Measurements from ENCODE around the gene IL1A. TPM values are rescaled to one million over a fixed set of nuclear protein-coding genes. Genes with fewer than 3 reads are reported as not detected.

Gene IL1A
- total RNA-seq, 1 donor from 2014 or later = 1.4 TPM

GRCh38 chr2:112793449-112793978 lies 9.2 kb upstream of the IL1A start:
- DNase-seq (ENCODE audit: low spot score) = peak; percentile 56

GRCh38 chr2:112792419-112792818 lies 8.1 kb upstream of the IL1A start:
- no peak for DNase-seq (ENCODE audit: low spot score)

GRCh38 chr2:112791693-112792230 lies 7.5 kb upstream of the IL1A start:
- DNase-seq (ENCODE audit: low spot score) = no peak

GRCh38 chr2:112791019-112791418 lies 6.7 kb upstream of the IL1A start:
- no peak for DNase-seq (ENCODE audit: low spot score)

- DNase-seq (ENCODE audit: low spot score) = no peak
Observed at GRCh38 chr2:112790305-112790704, 6.0 kb upstream of the IL1A start.

- DNase-seq (ENCODE audit: low spot score) = no peak
Observed at GRCh38 chr2:112789186-112789585, 4.9 kb upstream of the IL1A start.

GRCh38 chr2:112788653-112789052 lies 4.4 kb upstream of the IL1A start:
- no peak for DNase-seq (ENCODE audit: low spot score)

GRCh38 chr2:112787729-112788393 lies 3.6 kb upstream of the IL1A start:
- peak; percentile 8 for DNase-seq (ENCODE audit: low spot score)

GRCh38 chr2:112787294-112787693 lies 3.0 kb upstream of the IL1A start:
- no peak for DNase-seq (ENCODE audit: low spot score)

GRCh38 chr2:112783187-112783714 lies 1.0 kb downstream of the IL1A start:
- no peak for DNase-seq (ENCODE audit: low spot score)

GRCh38 chr2:112782234-112782799 lies 2.0 kb downstream of the IL1A start:
- DNase-seq (ENCODE audit: low spot score) = no peak

- no peak for DNase-seq (ENCODE audit: low spot score)
Observed at GRCh38 chr2:112779598-112779997, 4.7 kb downstream of the IL1A start.

GRCh38 chr2:112777036-112777435 lies 7.3 kb downstream of the IL1A start:
- DNase-seq (ENCODE audit: low spot score) = no peak

- no peak for DNase-seq (ENCODE audit: low spot score)
Observed at GRCh38 chr2:112776113-112776512, 8.2 kb downstream of the IL1A start.

GRCh38 chr2:112774536-112775285 lies 9.6 kb downstream of the IL1A start:
- DNase-seq (ENCODE audit: low spot score) = no peak

GRCh38 chr2:112773556-112773955 lies 10.7 kb downstream of the IL1A start:
- no peak for DNase-seq (ENCODE audit: low spot score)

GRCh38 chr2:112772911-112773475 lies 11.3 kb downstream of the IL1A start:
- DNase-seq (ENCODE audit: low spot score) = no peak

GRCh38 chr2:112772322-112772721 lies 12.0 kb downstream of the IL1A start:
- no peak for DNase-seq (ENCODE audit: low spot score)

GRCh38 chr2:112768432-112768831 lies 15.9 kb downstream of the IL1A start:
- no peak for DNase-seq (ENCODE audit: low spot score)

GRCh38 chr2:112767693-112768330 lies 16.5 kb downstream of the IL1A start:
- DNase-seq (ENCODE audit: low spot score) = no peak

GRCh38 chr2:112765251-112765650 lies 19.0 kb downstream of the IL1A start:
- no peak for DNase-seq (ENCODE audit: low spot score)
